ENCODE data around the gene SPAG8. TPM values are rescaled to one million over a fixed set of nuclear protein-coding genes. Genes with fewer than 3 reads are reported as not detected.

SPAG8 gene, protein sequence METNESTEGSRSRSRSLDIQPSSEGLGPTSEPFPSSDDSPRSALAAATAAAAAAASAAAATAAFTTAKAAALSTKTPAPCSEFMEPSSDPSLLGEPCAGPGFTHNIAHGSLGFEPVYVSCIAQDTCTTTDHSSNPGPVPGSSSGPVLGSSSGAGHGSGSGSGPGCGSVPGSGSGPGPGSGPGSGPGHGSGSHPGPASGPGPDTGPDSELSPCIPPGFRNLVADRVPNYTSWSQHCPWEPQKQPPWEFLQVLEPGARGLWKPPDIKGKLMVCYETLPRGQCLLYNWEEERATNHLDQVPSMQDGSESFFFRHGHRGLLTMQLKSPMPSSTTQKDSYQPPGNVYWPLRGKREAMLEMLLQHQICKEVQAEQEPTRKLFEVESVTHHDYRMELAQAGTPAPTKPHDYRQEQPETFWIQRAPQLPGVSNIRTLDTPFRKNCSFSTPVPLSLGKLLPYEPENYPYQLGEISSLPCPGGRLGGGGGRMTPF
- 0.98 and 1.4 TPM in 2 replicates for total RNA-seq (2014; rRNA removed)
- polyA plus RNA-seq (2012): 0.60 TPM

DNA sequence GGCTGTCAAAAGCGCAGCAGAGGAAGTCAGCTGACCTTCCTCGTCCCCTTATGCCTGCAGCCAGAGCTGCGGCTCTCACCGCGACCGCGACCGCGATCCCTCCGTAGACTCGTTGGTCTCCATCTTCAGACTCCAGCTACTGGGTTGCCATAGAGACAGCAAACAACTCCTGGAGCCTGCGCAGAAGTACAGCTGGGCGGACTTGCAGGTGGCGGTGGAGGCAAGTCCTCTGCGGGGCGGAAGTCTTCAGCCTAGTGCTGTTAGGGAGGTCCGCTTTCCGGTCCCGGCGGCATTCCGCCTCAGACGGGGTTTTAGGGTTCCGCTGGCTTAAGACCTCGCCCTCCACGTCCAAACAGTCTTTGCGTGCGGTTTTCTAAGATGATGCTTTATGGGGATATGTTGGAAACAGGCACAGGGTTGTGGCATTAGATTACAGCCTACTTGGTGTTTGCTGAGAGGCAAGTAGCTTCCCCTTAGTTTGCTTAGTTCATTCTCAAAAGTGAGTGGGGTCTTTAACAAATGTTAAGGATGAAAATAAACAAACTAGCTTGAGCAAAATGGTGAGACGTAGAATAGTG is at the start of gene SPAG8:
SPAG8 (minus strand) TSS at position 238 of the 578 bp plus-strand sequence; CDS start at position 123, 115 bp downstream.
- peak; percentile 98 for DNase-seq (ENCODE audit: low read depth)

DNA sequence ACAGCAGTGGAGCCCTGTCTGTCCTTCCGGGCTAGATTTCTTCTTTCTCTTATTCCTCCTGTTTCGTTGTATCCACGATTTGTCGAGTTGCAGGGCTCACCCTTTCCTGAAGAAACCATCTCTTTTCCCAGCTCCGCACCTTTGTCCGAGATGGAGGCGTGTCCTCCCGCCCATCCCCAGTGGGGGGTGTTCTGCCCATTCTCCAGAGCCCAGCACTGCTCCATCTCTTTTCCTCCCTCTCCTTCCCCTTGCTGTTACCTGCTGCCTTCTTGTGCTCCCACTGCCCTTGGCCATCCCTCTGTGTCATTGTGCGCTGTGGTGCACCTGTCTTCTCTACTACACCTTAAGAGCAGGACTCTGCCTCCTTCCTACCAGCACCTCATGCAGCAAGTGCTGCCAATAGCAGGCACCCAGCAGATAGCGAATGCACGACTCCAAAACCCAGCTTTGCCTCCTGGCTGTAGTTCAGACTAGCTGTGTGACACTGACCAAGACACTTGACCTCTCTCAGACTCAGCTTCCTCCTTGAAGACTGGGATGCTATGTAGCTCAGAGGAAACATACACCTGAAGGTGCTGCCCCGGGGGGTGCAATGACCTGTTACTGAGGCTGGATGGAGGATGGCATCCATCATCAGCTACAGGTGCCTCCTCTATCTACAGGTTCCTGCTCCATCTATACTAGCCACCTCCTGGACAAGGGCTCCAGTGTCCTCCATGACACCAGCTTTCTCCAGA is 49.3 kb upstream of the SPAG8 start:
- no peak for DNase-seq (ENCODE audit: low read depth)

DNA sequence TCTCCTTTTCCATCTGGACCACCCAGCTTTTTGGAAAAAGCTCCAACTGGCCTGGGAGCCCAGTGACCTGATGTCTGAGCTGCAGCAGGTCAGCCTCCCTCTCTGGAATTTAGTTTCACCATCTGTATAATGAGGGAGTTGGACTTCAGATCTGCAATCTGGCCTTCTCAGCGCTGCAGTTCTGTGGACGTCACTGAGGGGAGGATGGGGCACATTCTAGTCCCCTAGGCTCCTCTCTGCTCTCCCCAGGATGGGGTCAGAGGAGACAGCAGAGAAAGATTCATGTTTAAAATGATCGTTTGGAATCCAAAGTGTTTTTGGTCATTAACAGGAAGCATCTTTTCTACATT is 47.9 kb upstream of the SPAG8 start:
- DNase-seq (ENCODE audit: low read depth): no peak

DNA sequence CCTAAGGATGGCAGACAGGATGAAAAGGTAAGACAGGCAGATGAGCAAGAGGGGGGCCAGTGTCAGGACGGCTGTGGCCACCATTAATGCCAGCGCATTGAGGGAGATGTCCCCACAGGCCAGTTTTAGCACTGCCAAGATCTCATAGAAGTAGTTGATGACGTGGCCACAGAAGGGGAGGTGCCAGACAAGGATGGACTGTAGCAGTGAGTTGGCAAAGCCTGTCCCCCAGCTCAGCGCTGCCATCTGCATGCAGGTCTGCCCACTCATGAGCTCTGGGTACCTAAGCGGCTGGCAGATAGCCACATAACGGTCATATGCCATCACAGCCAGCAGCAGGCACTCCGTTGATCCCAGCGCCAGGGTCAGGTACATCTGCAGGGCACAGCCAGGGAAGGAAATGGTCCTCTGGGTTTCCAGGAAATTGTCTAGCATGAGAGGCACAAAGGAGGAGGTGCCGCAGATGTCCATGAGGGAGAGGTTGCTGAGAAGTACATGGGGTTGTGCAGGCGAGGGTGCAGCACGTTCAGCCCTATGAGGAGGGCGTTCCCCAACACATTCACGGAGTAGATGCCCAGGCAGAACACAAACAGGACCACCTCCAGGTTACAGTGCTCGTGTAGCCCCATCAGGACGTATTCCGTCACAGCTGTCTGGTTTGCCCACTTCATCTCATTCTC is 47.4 kb upstream of the SPAG8 start:
- DNase-seq (ENCODE audit: low read depth): peak; percentile 69

DNA sequence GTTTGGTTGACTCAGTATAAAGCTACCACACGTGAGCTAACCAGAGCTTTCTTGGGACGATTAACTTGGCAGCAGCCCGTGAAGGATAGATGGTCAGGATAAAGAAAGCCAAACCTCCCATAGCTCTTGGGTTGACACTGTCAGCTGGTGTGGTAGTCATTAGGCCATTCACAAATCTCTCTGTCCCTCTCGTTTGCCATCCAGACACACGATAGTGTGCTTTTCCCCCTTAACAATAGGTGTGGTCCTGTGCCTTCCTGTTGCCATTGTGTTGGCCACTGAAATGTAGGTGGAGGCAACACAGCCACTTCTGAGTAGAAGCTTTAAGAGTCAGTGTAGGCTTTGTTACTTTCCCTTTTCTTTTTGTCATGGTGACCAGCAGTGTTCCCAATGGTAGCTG is 46.4 kb upstream of the SPAG8 start:
- DNase-seq (ENCODE audit: low read depth): no peak

DNA sequence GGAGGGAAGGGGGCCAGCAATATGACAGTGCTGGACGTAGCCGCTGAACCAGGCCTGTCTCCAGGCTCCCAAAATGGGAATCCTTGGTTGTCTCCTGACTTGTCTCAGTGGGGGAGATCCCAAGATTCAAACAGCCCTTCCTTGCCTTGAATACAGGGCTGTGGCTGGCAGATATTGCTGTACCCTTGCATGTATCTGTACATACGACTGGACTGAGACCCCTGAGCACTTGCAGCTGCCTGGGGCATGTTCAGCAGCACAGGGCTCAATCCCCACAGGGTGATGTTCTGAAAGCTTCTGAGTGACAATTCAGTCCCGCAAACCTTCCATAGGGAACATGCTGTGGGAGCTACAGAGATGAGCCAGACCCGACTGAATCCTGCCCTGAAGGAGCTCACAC is 44.8 kb upstream of the SPAG8 start:
- DNase-seq (ENCODE audit: low read depth): no peak

DNA sequence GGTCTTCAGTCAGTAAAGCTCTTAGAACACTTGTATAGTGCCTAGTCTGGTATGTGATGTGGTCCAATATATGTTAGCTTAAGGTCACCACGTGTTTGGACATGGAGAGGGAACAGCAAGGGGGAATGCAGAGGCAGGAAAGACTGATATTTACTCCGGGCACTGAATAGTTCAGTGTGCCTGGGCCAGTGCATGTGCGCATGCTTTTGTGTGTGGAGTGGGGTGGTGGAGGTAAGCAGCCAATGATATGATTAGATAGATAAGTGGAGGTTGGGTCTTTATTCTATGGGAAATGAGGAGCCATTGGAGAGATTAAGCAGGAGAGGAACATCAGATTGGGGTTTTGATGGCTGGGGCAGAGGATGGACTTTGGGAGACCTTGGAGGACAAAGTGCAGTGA is 44.1 kb upstream of the SPAG8 start:
- no peak for DNase-seq (ENCODE audit: low read depth)

DNA sequence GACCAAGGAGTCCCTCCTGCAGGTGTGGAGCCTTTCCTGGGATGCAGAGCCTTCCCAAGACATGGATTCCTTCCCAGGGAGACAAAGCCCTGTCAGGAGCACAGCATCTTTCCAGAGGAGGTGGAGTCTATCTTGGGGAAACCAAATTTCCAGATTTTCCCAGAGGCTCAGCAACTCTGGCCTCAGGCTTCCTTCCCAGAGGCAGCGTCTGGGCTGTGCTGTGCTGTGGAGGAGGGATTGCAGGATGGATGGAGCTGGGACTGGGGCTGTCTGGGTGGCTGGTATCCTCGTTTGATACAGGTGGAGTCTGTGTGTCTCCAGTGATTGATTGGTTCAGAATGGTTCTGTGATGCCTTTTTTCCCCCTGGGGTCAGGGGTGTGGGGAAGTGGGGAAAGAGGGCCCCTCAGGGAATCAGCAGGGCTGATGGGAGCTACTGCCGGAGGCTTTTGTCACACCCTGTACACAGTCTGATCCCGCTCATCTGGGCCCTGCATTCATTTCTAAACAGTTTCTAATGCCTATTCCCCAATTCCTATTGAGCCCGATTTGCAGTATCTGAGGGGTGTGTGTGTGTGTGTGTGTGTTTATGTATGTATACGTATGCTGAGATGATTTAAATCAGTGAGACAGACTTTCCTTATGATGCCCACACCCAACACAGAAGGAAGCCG is 42.2 kb upstream of the SPAG8 start:
- no peak for DNase-seq (ENCODE audit: low read depth)

DNA sequence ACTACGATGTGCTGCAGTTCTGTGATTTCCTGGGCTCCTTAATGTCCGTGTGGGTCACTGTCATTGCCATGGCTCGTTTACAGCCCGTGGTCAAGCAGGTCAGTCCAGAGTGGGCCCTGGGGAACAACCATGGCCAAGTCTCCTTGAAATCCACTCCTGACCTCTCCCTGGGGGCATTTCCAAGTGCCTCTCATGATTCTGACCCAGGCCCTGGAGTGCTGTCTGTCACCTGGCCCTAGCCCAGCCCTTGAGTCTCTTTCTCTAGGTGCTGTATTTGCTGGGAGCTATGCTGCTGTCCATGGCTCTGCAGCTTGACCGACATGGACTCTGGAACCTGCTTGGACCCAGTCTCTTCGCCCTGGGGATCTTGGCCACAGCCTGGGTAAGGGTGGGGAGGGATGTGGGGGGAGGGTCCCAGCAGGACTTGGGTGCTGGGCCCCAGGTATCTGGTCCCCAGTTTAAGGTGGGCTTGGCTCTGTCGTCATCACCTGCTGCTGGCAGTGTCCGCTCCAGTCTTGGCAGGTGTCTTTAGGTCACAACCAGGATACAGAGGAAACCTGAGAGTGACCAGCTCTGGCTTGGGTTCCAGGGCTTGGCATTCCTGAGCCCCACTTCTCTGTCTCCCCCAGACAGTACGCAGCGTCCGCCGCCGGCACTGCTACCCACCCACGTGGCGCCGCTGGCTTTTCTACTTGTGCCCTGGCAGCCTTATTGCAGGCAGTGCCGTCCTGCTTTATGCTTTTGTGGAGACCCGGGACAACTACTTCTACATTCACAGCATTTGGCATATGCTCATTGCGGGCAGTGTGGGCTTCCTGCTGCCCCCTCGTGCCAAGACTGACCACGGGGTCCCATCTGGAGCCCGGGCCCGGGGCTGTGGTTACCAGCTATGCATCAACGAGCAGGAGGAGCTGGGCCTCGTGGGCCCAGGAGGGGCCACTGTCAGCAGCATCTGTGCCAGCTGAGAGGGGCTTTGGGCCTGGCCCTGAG is 41.1 kb upstream of the SPAG8 start:
- DNase-seq (ENCODE audit: low read depth): no peak

DNA sequence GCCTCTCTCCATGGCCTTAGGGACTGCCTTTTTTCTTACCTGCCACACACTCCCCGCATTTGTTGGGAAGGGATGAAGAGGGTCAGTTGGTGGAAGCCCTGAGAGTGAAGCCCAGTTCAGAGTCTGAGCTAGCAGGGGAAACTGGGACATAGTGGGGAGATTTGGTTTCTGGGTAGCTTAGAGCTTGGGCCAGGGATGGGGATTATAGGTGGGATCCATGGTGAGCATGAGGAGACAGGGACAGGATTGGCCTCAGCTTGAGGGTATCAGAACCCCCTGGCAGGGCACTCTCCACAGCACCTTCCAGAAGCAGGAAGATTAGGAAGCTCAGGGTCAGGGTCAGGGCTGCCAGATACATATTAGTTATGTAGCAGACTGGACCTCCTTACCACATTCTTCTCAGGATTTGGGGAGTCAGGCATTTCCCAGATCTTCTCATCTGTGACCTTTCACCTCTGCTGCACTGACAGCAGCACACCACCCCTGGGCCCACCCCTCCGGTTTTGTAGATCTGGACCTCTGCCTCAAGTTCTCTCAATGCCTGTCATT is 40.3 kb upstream of the SPAG8 start:
- DNase-seq (ENCODE audit: low read depth): no peak

DNA sequence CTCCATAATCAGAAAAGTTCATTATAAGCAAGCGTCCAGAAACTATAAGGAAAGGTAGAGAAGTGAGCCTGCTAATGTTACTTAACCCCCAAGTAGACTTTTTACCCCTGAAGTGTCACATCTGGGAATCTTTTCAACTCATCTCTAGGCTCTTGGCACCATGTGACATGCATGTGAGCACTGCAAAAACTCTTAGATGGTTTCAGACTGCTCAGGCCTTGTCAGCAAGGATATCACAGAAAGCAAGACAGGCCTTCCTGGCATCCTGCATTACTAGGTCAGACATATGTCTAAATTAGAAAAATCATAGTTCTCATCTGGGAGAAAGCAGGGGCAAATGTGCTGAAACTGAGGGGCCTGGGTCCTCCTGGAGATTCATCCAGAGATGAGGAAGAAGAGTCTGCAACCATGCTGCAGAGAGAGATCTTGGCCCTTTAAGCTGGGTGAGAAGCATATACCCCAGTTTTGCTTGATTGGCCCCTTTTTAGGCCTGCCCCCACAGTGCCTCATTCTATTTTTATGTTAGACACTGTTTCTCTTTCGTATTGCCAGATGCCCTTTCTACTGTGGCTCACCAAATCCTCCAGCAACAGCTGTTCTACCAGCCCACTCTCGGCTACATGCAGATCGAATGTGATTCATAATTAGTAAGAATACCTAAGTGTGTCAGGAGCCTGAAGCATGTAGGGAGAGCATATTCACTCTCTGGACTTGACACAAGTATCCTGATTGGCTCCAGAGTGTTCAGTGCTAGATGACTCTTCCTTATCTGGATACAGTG is 35.9 kb upstream of the SPAG8 start:
- DNase-seq (ENCODE audit: low read depth): peak; percentile 99

DNA sequence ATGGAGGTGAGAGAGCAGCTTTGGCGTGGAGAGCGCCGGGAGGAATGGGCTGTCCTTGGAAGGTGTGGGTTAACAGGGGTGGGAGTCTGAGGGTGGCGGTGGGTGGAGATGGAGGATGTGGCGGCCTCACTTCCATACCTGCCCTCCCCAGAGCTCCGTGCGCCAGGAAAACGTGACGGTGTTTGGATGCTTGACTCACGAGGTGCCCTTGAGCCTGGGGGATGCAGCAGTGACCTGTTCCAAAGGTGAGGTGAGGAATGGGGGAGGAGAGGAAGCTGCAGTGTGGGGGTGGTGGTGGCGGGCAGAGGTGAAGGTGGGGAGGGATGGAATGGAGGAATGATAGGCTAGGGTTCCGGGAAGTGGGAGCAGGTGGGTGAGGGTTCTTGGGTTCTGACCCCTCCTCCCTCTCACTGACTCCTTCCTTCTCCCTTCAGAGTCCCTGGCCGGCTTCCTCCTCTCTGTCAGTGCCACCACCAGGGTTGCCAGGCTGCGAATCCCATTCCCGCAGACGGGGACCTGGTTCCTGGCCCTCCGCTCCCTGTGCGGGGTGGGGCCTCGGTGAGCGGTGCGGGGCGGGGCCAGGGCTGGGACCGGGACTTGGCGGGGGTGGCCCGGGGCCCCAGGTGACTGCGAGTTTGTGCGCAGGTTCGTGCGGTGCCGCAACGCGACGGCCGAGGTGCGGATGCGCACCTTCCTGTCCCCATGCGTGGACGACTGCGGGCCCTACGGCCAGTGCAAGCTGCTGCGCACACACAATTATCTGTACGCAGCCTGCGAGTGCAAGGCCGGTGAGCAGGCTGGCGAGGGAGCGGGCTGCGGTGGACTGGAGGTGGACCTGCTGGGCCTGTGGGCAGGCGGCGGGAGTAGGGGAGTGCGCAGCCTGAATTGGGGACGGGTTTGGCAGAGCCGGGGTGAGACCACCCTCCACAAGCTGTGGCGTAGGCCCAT is 34.0 kb upstream of the SPAG8 start:
- no peak for DNase-seq (ENCODE audit: low read depth)

DNA sequence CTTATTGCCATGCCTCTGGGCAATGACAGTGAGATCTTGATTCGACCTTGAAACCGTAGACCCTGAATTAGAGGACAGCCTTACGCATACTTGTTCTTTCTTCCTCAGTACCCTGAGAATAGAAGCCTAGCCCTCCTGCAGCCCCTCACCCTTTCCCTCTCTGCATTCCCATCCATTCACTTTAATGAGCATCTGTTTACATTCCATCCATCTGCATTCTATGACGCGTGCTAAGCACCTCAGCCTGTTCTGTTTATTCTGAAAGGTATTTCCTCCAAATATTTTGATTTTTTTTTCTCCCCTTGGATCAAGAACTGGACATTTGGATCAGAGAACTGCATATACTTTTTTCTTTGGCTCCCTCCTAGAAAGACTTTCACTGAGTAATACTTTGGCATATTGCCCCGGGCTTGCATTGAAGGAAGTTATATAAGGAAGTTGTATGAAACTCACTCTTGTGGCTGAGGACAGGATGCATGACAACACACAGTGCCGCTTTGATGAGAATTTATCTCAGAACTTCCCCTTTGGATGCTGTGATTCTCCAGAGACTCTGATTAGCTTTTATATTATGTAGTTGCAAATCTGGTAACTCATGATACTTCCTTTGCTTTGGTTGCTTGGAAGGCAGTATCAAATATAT is 32.7 kb upstream of the SPAG8 start:
- DNase-seq (ENCODE audit: low read depth): peak; percentile 90

DNA sequence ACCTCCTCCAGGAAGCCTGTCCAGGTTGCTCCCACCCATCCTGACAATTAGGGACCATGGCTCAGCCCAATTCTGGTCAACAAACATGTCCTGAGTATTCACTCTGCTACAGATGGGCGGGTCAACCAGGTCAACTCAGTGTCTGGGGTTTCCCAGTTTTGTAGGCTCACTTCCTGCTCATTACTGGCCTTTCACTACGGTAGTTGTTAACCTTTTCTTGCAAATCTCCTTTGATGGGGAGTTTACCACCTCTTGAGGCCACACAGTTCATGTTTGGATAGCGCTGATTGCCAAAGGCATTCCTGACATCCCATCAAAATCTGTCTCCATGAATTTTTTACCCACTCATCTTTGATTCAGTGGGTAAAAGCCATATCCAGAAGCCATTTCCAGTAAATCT is 30.7 kb upstream of the SPAG8 start:
- no peak for DNase-seq (ENCODE audit: low read depth)

DNA sequence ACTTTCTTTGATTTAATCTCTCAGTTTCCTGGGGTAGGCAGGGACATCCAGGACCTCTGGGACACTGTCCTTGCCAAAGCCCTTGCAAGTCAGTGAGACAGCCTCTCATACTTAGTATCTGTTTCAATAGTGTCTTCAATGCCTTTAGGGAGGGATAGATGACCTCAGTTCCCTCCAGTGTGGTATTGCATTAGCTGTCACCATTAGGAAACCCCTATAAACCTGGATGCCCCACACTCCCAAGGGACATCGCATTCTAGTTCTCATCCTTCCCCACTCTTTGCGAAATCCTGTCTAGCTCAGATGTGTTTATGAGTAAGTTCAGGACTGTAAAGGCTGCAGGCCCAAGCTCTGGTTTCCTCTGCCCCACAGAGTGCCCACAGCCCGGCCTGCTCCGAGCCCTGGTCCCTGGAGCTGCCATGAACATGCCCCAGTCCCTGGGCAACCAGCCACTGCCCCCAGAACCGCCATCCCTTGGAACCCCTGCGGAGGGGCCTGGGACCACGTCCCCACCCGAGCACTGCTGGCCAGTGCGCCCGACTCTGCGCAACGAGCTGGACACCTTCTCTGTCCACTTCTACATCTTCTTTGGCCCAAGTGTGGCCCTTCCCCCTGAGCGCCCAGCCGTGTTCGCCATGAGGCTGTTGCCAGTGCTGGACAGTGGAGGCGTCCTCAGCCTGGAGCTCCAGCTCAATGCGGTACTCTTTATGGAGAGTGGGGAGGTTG is 30.1 kb upstream of the SPAG8 start:
- peak; percentile 38 for DNase-seq (ENCODE audit: low read depth)

DNA sequence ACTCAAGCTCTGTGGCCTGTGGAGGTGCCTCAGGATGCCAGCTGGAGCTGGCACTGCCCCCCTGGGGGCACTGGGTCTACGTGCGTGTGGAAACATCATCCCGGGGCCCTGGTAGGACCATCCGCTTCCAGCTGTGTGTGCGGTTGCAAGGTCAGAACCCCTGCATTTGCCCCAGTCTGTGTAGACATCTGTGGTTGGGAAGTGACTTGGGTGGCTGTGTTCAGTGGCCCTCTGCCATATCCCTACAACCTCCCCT is 29.5 kb upstream of the SPAG8 start:
- DNase-seq (ENCODE audit: low read depth): no peak
